ENCODE measurements around the gene APPL2.
"Not testable (repeated sequence)": the region's sequence is repeated elsewhere in the genome, so short reads cannot be mapped to it uniquely, and the experiment has no call there.

Gene APPL2

DNA sequence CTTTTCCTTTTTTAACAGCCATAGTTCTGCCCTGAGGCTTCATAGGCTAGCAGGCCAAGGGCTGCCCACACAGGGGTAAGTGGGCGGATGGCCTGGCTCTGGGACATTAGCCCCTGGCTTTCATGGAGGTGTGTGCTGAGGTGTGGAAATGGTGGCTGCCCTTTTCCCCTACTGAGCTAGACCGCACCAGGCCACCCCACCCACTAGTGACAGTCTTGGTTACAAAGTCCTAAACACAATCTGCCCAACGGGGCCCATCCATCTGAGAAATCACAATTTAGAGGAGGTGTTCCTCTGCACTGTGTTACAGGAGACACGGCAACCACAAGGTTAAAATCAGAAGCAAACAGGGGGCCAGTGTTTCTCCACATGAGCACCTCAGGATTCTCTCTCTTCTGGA, 35.6 kb downstream of the APPL2 start:
- H3K4me3 ChIP-seq (replicated peaks; ENCODE audit: low read depth, low read length) = no peak overlapping the region
- TF ChIP-seq, protein P1, sequence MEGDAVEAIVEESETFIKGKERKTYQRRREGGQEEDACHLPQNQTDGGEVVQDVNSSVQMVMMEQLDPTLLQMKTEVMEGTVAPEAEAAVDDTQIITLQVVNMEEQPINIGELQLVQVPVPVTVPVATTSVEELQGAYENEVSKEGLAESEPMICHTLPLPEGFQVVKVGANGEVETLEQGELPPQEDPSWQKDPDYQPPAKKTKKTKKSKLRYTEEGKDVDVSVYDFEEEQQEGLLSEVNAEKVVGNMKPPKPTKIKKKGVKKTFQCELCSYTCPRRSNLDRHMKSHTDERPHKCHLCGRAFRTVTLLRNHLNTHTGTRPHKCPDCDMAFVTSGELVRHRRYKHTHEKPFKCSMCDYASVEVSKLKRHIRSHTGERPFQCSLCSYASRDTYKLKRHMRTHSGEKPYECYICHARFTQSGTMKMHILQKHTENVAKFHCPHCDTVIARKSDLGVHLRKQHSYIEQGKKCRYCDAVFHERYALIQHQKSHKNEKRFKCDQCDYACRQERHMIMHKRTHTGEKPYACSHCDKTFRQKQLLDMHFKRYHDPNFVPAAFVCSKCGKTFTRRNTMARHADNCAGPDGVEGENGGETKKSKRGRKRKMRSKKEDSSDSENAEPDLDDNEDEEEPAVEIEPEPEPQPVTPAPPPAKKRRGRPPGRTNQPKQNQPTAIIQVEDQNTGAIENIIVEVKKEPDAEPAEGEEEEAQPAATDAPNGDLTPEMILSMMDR (IDR thresholded peaks at IDR 0.05; ENCODE audit: low read length, missing control alignments) = no peak
- DNase-seq (ENCODE audit: low read depth) = no peak

DNA sequence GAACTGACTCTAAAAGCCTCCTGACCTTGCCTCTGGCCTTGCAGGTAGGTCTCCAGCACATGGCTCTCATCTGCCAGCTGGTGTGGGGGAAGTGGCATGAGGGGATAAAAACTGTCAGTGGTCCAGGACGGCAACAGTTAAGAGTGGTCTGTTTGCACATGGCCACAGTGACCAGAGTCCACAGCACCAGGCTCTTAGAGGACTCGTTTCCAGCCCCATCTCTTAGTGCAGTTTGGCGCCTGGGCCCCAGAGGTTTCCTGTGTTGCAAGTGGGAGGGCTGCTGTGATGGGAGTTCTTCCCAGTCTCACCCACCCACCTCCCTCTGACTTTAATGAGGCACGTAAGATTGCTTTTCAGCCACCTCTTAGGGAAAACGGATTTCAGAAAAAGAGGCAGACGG, 37.0 kb downstream of the APPL2 start:
- TF ChIP-seq, protein P1 (IDR thresholded peaks at IDR 0.05; ENCODE audit: low read length, missing control alignments) = no peak
- no peak overlapping the region for H3K4me3 ChIP-seq (replicated peaks; ENCODE audit: low read depth, low read length)
- DNase-seq (ENCODE audit: low read depth) = no peak

DNA sequence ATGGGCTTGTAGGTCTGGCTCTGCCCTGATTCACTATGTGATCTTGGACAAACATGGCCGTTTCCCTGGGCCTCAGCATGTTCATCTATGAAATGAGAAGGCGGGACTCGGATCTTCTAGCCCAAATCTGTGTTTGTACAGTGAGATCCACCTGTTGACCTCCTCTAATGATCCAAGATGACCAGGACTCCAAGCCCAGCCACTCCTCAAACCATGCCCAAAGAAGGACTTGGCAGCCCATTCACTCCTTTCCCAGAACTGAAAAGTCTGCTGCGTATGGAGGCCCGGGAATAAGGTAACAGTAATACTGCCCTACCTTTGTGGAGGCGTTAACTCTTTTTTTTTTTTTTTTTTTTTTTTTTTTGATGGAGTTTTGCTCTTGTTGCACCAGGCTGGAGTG, 39.9 kb downstream of the APPL2 start:
- no peak overlapping the region for H3K4me3 ChIP-seq (replicated peaks; ENCODE audit: low read depth, low read length)
- DNase-seq (ENCODE audit: low read depth) = no peak
- TF ChIP-seq, protein P1 (IDR thresholded peaks at IDR 0.05; ENCODE audit: low read length, missing control alignments) = no peak

DNA sequence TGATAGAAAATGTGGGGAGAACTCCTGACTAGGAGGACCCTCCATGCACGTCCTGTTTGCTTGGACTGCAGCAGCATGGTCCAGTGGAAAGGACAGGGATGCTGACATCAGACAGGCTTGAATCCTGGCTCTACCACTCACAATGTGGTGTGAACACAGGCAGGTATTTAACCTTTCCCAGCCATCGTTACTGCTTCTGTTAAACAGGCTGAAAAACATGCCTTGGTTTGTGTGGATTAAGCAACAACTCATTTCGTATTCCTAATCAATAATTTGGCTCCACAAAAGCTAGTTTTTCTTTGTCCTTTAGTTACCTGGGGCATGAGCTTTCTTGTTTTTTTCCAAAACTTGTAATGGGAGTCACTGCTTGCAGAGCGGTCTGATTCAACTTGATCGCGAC, 41.0 kb downstream of the APPL2 start:
- H3K4me3 ChIP-seq (replicated peaks; ENCODE audit: low read depth, low read length) = no peak overlapping the region
- no peak for DNase-seq (ENCODE audit: low read depth)
- TF ChIP-seq, protein P1 (IDR thresholded peaks at IDR 0.05; ENCODE audit: low read length, missing control alignments) = no peak

DNA sequence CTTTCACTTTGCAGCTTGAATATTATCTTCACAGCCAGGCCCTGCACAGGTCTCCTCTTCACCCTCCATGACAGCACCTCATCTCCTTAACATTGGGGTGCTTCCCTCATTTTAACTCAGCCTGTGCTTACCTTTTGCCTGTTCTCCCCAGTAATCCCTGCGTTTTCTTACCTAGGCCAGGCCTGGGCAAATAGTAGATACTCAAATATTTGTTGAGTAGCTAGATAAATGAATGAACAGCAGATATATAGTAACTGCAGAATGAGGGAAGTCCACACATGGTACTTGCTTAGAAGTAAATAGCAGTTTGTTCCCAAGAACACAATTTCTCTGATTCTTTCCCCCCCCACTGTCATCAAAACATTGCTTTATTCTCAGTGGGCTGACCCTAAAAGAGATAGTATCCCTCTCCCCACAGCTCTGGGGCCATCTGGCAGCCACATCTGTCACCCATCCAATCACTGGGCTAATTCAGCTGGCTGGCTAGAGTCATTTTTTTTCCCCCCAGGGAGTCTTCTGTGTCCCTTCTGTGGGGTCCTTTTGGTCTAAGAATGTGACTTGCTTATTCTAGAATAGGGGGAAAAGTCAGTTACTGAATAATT, 43.2 kb downstream of the APPL2 start:
- H3K4me3 ChIP-seq (replicated peaks; ENCODE audit: low read depth, low read length) = no peak overlapping the region
- DNase-seq (ENCODE audit: low read depth) = no peak
- TF ChIP-seq, protein P1 (IDR thresholded peaks at IDR 0.05; ENCODE audit: low read length, missing control alignments) = no peak

DNA sequence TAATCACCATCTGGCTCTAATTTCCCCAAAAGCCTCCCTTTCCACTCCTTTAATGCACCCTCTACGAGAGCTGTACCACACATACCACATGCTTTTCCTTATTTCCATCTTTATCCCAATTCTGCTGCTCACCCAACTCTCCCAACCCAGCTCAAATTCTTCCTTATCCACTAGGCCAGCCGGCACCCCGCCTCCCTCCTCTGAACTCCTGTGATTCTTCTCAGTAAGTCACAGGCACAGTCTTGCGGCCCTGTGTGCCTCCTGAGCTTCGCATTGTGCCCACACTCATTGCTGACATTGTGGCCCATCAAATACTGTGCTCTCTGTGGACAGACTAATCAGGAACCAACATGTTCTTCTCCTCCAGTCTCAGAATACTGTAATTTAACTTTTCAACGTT, 45.4 kb downstream of the APPL2 start:
- TF ChIP-seq, protein P1 (IDR thresholded peaks at IDR 0.05; ENCODE audit: low read length, missing control alignments) = no peak
- DNase-seq (ENCODE audit: low read depth) = no peak
- no peak overlapping the region for H3K4me3 ChIP-seq (replicated peaks; ENCODE audit: low read depth, low read length)

DNA sequence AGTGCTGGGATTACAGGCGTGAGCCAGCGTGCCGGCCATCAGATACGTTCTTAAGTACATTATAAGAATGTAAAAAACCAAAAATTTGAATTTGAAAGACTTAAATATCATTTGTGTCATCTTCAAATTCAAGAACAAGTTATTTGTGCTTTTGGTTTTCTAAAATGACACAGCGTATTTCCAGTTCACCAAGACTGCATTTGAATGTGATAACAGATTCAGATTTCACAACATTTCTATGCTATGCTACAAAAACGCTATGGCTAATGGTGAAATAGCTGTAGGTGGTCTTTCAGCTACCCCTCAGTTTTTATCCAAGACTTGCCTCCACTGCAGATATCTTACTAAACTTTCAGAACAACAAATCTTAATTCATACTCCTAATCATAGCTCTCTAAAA, 46.7 kb downstream of the APPL2 start:
- TF ChIP-seq, protein P1 (IDR thresholded peaks at IDR 0.05; ENCODE audit: low read length, missing control alignments) = no peak

DNA sequence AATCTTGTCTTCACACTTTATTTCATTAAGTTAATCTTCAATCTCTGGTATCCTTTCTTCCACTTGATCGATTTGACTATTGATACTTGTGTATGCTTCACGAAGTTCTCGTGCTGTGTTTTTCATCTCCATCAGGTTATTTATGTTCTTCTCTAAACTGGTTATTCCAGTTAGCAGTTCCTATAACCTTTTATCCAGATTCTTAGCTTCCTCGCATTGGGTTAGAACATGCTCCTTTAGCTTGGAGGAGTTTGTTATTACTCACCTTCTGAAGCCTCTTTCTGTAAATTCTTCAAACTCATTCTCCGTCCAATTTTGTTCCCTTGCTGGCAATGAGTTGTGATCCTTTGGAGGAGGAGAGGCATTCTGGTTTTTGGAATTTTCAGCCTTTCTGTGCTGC, 52.0 kb downstream of the APPL2 start:
- not testable (repeated sequence) for DNase-seq (ENCODE audit: low read depth); H3K4me3 ChIP-seq (replicated peaks; ENCODE audit: low read depth, low read length)

More for the DNA sequence above, 46.7 kb downstream of the APPL2 start:
- no peak overlapping the region for H3K4me3 ChIP-seq (replicated peaks; ENCODE audit: low read depth, low read length)
- DNase-seq (ENCODE audit: low read depth) = no peak

DNA sequence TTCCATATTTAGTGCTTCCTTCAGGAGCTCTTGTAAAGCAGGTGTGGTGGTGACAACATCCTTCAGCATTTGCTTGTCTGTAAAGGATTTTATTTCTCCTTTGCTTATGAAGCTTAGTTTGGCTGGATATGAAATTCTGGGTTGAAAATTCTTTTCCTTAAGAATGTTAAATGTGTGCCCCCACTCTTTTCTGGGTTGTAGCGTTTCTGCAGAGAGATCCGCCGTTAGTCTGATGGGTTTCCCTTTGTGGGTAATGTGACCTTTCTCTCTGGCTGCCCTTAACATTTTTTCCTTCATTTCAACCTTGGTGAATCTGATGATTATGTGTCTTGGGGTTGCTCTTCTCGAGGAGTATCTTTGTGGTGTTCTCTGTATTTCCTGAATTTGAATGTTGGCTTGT, 52.6 kb downstream of the APPL2 start:
- not testable (repeated sequence) for DNase-seq (ENCODE audit: low read depth)

DNA sequence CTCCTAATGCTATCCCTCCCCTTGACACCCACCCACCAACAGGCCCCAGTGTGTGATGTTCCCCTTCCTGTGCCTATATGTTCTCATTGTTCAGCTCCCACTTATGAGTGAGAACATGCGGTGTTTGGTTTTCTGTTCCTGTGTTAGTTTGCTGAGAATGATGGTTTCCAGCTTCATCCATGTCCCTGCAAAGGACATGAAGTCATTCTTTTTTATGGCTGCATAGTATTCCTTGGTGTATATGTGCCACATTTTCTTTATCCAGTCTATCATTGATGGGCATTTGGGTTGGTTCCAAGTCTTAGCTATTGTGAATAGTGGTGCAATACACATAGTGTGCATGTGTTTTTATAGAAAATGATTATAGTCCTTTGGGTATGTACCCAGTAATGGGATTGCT, 56.9 kb downstream of the APPL2 start:
- DNase-seq (ENCODE audit: low read depth) = not testable (repeated sequence)

More for the DNA sequence above, 52.6 kb downstream of the APPL2 start:
- H3K4me3 ChIP-seq (replicated peaks; ENCODE audit: low read depth, low read length) = not testable (repeated sequence)

More for the DNA sequence above, 56.9 kb downstream of the APPL2 start:
- H3K4me3 ChIP-seq (replicated peaks; ENCODE audit: low read depth, low read length) = not testable (repeated sequence)

Data from fibroblast of pulmonary artery (primary cell).